Coronary artery (tissue), 2 donors: Measurements from ENCODE around the gene PRR5L.

ENCODE experiments used
- DNase-seq: peaks from one replicate; pipeline ENCODE4 v3.0.0-alpha.2; 2017; ENCODE audit warnings: low spot score
- H3K27ac ChIP-seq, 2 donors: fragments of 200-600 bp; sonication (generic); one replicate each; pipeline ENCODE4 v1.5.1; 2016 to 2019
- H3K4me3 ChIP-seq: fragments of 200-600 bp; sonication (generic); 2 replicates; pipeline ENCODE4 v1.5.1; 2016; ENCODE audit warnings: mild to moderate bottlenecking, moderate library complexity
- CTCF ChIP-seq: fragments of 200-600 bp; sonication (generic); IDR thresholded peaks from one replicate; pipeline ENCODE4 v1.5.1; 2019; ENCODE audit warnings: antibody characterized with exemption

PRR5L gene

DNA sequence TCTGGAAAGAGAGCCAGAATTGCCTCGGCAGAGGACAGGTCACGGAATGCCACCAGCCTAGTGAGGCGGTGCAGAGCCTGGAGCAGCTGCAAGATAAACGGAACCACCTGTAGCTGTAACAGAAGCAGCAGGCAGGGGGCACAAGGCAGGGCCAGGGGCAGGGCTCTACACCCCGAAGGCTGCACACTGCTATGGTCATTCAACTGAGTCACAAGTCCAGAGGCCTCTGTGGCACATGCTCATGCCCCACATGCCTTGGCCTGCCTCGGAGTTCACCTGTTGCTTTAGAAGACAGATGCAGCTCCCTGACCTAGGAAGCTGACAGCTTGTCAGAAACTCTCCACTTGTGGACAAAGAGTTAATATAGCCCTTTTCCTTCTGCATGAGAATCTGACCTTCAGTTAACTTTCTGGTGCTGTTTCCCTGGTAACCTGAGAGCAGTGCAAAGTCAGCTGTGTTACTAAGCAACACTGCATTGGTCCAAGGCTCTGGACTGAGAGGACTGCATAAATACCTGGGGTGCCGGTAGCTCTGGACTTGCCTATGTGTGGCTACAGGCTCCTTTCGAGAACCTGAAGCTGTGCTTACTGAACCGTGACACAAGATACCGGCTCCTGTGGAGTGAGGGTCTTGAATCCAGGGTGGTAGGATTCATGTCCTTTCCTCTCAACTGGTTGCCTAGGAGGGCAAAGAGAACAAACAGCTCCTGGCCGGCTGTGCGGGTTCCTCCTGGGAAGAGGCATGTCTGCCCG lies 17.4 kb upstream of the PRR5L start:
- TF ChIP-seq CTCF = no peak
- DNase-seq = no peak
- Histone ChIP-seq H3K4me3 (no peak overlapping the region), H3K27ac (no peak overlapping the region)

- H3K27ac ChIP-seq = no peak overlapping the region
- no peak for TF ChIP-seq CTCF
- H3K4me3 ChIP-seq = no peak overlapping the region
- DNase-seq = no peak
Measured at GRCh38 chr11:36280531-36280930, 15.6 kb upstream of the PRR5L start.

- Histone ChIP-seq H3K27ac (no peak overlapping the region), H3K4me3 (no peak overlapping the region)
- no peak for TF ChIP-seq CTCF
- no peak for DNase-seq
Measured at GRCh38 chr11:36281850-36282249, 14.2 kb upstream of the PRR5L start.

DNA sequence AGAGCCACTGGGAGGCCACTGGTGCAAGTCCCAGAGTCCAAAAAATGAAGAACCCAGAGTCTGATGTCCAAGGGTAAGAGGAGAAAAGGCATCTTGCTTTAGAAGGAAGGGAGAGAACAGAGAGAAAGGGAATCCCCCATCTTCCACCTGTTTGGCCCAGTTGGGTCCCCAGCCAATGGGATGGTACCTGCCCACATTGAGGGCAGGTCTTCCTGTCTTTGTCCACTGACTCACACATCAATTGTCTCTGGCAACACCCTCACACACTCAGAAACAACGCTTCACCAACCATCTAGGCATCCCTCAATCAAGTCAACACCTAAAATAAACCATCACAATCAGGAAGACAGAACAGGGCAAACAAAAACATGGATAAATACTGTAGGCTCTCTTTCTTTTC lies 13.2 kb upstream of the PRR5L start:
- TF ChIP-seq CTCF = no peak
- no peak for DNase-seq
- H3K27ac ChIP-seq = no peak overlapping the region
- H3K4me3 ChIP-seq = no peak overlapping the region

- no peak for TF ChIP-seq CTCF
- peak overlapping the region in 1 of 2 donors; percentile 64 for H3K27ac ChIP-seq
- DNase-seq = no peak
- H3K4me3 ChIP-seq = peak overlapping the region; percentile 89
Measured at GRCh38 chr11:36288442-36289225, 7.5 kb upstream of the PRR5L start.

DNA sequence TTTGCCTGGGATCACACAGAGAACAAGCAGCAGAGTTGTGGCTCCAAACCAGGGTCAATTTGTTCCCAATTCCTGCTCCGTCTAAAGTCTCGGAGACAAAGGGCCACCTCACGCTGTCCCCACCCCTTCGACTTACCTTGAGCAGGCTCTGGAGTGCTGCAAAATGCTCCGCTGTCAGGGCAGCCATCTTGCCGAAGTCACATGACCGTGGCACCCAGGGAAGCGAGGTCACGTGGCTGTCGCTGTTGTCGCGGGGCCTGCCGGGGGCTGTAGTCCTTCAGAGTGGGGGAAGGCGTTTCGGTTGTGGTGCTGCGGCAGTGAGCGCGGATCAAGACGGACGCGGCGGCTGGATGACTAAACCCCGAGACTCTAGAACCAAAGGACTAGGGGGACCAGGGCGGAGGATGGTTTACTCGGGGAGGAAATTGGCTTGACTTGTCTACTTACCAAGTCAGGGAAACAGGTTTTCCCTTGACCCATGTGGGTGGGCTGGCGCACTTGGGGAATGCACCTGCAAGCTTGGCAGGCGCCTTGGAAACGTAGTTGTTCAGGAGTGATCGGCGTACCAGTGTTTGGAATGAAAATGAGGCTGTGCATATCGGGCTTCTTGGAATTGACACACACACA lies 6.7 kb upstream of the PRR5L start, which contains the start of gene COMMD9:
Gene COMMD9 (minus strand): TSS at position 199 of the 627 bp plus-strand sequence. CDS start 12 bp downstream, at position 187.
- TF ChIP-seq CTCF = no peak
- Histone ChIP-seq H3K4me3 (peak within 1 kb of the TSS; percentile 89), H3K27ac (peak within 1 kb of the TSS in 1 of 2 donors; percentile 64)
- peak; percentile 98 for DNase-seq
